ENCODE measurements around the gene MGMT. TPM values are rescaled to one million over a fixed set of nuclear protein-coding genes. Genes with fewer than 3 reads are reported as not detected.

Gene MGMT
- total RNA-seq, 1 experiment from 2014 or later: 9.4 TPM

DNA sequence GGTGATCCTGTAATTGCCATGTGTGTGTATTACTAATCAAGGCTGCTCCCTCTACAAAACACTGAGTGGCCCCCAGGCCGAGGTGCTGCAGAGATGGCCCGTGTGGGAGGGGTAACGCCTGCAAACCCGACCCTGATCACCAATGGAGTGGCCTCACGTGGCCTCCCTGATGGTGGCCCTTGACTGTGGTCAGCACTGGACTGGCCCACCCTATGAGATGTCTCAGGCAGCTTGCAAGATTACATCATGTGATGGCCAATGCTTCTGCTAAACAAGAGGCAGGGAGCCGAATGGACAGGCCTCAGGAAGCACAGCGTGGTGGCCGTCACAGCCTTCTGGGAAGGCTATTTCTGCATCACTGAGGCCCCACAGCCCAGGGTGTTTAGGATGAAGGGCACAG, 186.4 kb downstream of the MGMT start:
- no peak overlapping the region for H3K4me3 ChIP-seq
- H3K27ac ChIP-seq: no peak overlapping the region
- no peaks in the 10 kb centered on the region for H3K4me1 ChIP-seq (replicated peaks)
- H3K36me3 ChIP-seq: no peaks in the 10 kb centered on the region
- no peak for DNase-seq (ENCODE audit: low read depth in 1 of 2, low spot score in 2 of 2)
- H3K27me3 ChIP-seq (replicated peaks): no peaks in the 10 kb centered on the region
- H3K9me3 ChIP-seq (replicated peaks): peaks cover 4% of the 10 kb centered on the region

DNA sequence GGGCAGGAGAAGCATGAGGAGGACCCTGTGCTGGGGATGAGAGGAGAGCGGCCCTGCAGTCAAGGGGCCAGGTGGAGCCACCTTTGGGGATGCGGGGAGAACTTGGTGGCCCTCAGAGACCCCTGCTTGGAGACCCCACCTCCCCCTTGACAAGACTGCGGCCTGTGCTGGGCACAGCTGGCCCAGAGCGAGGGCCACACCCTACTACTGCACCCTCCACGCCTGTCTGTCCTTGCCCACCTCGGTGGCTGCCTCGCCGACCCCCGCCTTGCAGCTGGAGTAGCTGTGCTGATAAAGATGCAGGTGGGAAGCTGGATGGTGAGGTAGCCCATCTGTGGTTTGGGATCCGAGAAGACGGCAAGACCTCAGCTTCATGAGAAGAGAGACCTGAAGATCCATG, 186.8 kb downstream of the MGMT start:
- H3K4me3 ChIP-seq: no peak overlapping the region
- peaks cover 4% of the 10 kb centered on the region; the same call in 1 of the 2 replicates for H3K9me3 ChIP-seq (replicated peaks)
- DNase-seq (ENCODE audit: low read depth in 1 of 2, low spot score in 2 of 2): no peak
- H3K4me1 ChIP-seq (replicated peaks): no peaks in the 10 kb centered on the region
- H3K27me3 ChIP-seq (replicated peaks): no peaks in the 10 kb centered on the region
- no peak overlapping the region for H3K27ac ChIP-seq
- no peaks in the 10 kb centered on the region for H3K36me3 ChIP-seq

DNA sequence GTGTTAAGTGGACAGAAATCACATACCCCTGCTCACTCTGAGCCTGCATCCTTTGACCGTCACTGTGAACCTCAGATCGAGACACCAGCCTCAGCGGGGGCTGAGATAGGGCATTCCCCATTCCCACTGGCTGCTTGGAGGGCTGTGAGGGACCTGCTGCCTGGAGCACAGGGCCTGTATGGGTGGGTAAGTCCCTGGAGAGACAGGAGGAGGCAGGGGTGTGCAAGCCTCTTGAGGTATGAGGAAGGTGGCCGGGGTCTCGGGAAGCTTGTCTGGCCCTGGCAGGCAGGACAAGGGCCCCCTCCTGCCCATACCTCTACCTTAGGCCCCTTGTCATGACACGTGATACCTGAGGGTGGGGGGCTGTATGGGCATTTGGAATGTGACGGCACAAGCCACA, 187.4 kb downstream of the MGMT start:
- Histone ChIP-seq H3K36me3 (no peaks in the 10 kb centered on the region), H3K4me1 (replicated peaks) (no peaks in the 10 kb centered on the region), H3K4me3 (no peak overlapping the region), H3K9me3 (replicated peaks) (peaks cover 1% of the 10 kb centered on the region; the same call in 1 of the 2 replicates), H3K27ac (no peak overlapping the region), H3K27me3 (replicated peaks) (no peaks in the 10 kb centered on the region)
- no peak for DNase-seq (ENCODE audit: low read depth in 1 of 2, low spot score in 2 of 2)

DNA sequence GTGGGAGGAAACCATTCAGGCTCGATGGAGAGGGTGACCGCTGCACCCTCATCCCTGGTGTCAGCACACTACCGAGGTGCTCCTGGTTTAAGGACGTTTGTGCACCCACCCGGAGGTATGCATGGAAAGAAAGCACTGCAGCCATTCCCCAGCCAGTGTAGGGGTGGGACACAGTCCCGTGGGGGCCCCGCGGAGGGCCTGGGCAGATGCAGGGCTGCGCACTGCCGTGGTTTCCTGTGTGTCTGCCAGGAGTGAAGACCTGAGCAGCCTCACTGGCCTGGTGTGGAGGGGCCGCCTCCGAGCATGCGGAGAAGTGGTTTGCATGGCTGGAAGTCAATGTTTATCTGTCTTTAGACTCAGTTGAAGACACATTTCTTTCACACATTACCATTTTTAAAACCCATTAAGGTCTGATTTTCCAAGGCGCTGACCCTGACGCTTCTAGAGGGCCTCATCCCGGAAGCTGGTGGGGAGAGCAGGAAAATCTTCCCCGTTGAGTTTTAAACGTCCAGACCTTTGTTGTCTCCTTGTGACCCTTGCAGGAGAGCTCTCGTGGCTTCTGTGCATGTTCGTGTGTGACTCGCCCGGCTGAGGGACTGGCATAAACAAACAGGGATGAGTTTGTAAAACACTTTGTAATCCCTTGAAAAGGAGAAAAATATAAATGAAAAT, 188.1 kb downstream of the MGMT start:
- DNase-seq (ENCODE audit: low read depth in 1 of 2, low spot score in 2 of 2): no peak
- no peaks in the 10 kb centered on the region for H3K36me3 ChIP-seq
- H3K9me3 ChIP-seq (replicated peaks): no peaks in the 10 kb centered on the region
- H3K27ac ChIP-seq: no peak overlapping the region
- no peak overlapping the region for H3K4me3 ChIP-seq
- no peaks in the 10 kb centered on the region for H3K27me3 ChIP-seq (replicated peaks)
- H3K4me1 ChIP-seq (replicated peaks): no peaks in the 10 kb centered on the region

DNA sequence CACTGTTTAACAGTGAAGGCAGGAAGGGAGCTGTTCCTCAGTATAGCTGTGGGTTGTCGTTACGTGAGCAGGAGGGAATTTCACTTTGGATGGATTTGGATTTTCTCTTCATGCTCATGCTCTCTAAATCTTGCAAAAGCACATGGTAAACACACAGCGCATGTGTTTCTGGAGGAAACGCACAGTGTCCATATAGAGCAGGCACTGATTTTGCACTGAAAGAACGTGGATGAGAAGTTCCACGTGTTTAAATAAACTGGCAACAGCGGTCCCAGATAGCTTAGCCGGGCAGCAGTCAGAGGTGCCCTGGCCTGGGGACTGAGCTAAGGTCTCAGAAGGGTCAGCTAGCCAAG, 188.6 kb downstream of the MGMT start:
- Histone ChIP-seq H3K4me3 (no peak overlapping the region), H3K9me3 (replicated peaks) (no peaks in the 10 kb centered on the region), H3K27ac (no peak overlapping the region), H3K27me3 (replicated peaks) (no peaks in the 10 kb centered on the region), H3K4me1 (replicated peaks) (no peaks in the 10 kb centered on the region), H3K36me3 (no peaks in the 10 kb centered on the region)
- DNase-seq (ENCODE audit: low read depth in 1 of 2, low spot score in 2 of 2): no peak

DNA sequence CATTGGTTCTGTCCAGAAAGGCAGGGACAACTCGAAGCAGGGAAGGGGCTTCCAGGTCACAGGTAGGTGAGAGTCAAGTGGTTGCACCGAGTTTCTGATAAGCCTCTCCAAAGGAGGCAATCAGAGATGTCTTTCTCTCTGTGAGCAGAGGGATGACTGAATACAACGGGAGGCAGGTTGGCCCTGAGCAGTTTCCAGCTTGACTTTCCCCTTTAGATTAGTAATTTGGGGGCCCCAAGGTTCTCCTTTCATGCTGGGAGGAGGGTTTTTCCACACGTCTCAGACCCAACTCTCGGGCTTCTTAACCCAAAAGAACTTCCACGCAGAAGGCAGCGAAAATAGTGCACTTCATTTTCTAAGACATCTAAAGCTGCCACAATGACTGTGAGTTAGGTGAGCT, 189.6 kb downstream of the MGMT start:
- no peaks in the 10 kb centered on the region for H3K4me1 ChIP-seq (replicated peaks)
- no peak overlapping the region for H3K4me3 ChIP-seq
- no peak overlapping the region for H3K27ac ChIP-seq
- no peaks in the 10 kb centered on the region for H3K9me3 ChIP-seq (replicated peaks)
- H3K27me3 ChIP-seq (replicated peaks): no peaks in the 10 kb centered on the region
- no peaks in the 10 kb centered on the region for H3K36me3 ChIP-seq
- no peak for DNase-seq (ENCODE audit: low read depth in 1 of 2, low spot score in 2 of 2)

DNA sequence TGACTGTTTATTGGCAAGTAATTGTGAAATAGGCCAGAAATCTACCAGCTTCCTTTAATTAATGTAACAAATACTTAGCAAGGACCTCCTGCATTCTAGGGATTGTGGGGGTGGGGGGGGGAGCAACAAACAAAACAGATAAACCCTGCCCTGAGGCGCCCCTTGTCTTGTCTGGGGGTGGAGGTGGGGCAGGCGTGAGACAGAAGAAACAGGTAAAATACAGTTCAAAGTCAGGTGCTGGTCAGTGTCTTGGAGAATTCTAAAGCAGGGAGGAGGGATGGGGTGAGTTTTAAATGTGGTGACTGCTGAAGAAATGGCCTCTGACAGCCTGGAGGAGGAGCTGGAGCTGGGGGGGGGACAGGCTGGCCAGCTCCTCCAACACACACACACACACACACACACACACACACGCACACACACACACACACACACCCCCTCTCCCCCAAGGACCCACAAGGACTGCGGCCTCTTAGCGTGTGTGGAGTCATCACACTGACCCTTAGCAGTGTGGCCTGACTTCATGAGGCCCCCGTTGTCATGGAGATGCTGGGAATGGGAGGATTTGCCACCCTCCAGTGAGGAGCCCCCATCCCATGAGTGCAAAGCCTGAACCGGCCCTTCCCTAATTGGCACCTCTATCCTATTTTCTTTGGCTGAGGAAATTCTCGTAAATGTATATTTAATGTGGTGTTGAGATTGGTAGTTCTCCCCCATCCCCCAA, 190.4 kb downstream of the MGMT start:
- Histone ChIP-seq H3K4me3 (no peak overlapping the region), H3K4me1 (replicated peaks) (no peaks in the 10 kb centered on the region), H3K9me3 (replicated peaks) (peaks cover 5% of the 10 kb centered on the region; the same call in 1 of the 2 replicates), H3K27ac (no peak overlapping the region), H3K27me3 (replicated peaks) (no peaks in the 10 kb centered on the region), H3K36me3 (no peaks in the 10 kb centered on the region)
- no peak for DNase-seq (ENCODE audit: low read depth in 1 of 2, low spot score in 2 of 2)

DNA sequence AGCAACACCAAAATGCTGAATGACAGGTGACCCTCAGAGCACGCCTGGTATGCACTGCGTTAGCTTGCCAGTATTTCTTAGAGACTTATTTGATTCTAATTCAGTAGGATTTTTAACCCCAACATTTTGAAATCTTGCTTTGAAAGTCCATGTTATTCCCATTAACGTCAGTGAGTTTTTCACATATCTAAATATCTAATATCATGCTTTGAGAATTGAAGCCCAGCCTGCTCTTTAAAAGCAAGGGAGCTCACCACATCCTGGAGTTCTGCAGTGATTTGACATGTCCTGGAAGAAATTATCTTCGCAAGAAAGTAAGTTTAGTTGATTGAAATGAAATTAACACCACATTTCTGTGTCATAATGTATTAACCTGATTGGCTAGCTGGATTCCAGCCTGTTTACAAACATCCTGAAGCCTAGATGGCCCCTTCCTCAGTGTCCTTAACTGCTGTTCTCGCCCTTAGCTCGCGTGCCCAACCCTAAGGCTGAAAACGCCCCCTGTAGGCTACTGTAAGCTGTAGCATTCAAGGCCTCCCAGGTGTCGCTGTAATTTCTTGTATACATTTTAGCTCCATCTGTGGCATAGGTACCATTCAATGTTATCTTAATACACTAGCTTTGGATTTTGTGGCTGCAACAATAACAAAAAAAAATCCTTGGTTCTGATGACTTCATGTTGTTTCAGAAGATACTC, 191.5 kb downstream of the MGMT start:
- no peaks in the 10 kb centered on the region for H3K36me3 ChIP-seq
- H3K27me3 ChIP-seq (replicated peaks): no peaks in the 10 kb centered on the region
- no peak overlapping the region for H3K27ac ChIP-seq
- peaks cover 7% of the 10 kb centered on the region; the same call in 1 of the 2 replicates for H3K9me3 ChIP-seq (replicated peaks)
- no peak overlapping the region for H3K4me3 ChIP-seq
- no peaks in the 10 kb centered on the region for H3K4me1 ChIP-seq (replicated peaks)
- no peak for DNase-seq (ENCODE audit: low read depth in 1 of 2, low spot score in 2 of 2)

DNA sequence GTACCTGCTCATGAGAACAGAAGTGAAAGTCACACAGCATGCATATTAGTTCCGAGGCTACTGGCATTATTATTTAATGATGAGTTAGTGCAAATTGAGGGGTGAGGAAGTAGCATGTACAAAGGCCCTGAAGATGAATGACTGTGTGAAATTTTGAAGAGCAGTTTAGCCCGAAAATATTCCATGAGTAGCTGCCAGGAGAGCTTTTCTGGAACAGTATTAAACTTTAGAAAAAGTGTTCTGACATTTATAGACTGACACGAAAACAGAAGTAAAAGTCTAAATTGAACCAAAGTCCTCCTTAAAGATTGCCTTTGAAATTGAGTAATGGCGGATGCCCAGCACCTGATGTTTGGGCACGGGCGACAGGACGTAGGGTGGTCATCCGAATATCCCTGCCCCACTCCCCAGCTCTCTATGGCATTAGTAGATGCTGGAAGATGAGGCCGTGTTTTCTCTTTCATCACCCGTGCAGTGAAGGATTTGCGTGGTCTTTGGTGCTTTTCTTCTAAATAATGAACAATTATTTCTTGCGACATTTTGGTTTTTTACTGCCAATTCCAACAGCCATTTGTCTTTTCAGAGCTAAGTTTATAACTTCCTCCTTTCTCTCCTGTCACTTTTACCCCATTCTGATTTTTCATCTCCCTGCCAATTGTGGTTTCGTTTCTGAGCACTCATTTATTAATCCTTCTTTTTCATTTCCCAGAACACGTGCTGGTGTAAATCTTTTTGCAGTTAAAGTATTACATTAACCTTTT, 192.6 kb downstream of the MGMT start:
- Histone ChIP-seq H3K27me3 (replicated peaks) (no peaks in the 10 kb centered on the region), H3K36me3 (no peaks in the 10 kb centered on the region), H3K27ac (no peak overlapping the region), H3K9me3 (replicated peaks) (peaks cover 7% of the 10 kb centered on the region; the same call in 1 of the 2 replicates), H3K4me3 (no peak overlapping the region), H3K4me1 (replicated peaks) (no peaks in the 10 kb centered on the region)
- no peak for DNase-seq (ENCODE audit: low read depth in 1 of 2, low spot score in 2 of 2)

DNA sequence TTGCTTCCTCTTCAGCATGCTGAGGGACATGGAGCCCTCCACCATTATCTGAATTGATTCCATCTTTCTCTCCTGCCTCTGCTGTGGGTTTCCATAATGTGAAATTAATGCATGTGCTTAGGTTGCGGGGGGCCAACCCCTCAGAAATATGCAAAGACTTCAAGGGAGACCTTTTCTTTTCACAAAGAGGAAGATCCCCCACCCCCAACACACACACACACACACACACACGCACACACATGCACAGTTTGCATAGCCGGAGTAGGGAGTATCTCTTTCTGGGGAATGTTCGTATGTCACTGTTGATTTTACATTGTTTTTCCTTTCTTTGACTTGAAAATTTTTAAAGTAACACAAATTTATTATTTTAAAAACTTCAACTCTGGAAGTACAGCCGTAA, 193.5 kb downstream of the MGMT start:
- Histone ChIP-seq H3K27me3 (replicated peaks) (no peaks in the 10 kb centered on the region), H3K9me3 (replicated peaks) (peaks cover 11% of the 10 kb centered on the region), H3K27ac (no peak overlapping the region), H3K36me3 (no peaks in the 10 kb centered on the region), H3K4me3 (no peak overlapping the region), H3K4me1 (replicated peaks) (no peaks in the 10 kb centered on the region)
- DNase-seq (ENCODE audit: low read depth in 1 of 2, low spot score in 2 of 2): no peak

DNA sequence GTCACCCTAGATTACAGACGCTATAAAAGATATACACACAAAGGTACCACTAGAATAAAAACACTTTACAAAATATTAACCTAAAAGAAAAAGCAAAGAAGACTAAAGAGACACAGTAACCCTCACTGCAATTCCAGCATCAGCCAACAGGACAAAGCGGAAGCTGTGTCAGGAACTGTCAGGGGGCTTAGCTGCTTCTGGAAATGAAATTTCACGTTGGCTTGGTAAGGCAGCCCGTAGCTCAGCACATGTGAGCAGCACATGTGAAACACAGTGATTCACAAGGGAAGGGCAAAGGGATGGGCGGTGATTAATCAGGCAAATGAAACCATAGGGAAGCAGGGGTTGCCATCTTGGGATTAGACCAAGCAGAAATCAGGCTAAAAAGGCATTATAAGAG, 195.4 kb downstream of the MGMT start:
- DNase-seq (ENCODE audit: low read depth in 1 of 2, low spot score in 2 of 2): no peak

DNA sequence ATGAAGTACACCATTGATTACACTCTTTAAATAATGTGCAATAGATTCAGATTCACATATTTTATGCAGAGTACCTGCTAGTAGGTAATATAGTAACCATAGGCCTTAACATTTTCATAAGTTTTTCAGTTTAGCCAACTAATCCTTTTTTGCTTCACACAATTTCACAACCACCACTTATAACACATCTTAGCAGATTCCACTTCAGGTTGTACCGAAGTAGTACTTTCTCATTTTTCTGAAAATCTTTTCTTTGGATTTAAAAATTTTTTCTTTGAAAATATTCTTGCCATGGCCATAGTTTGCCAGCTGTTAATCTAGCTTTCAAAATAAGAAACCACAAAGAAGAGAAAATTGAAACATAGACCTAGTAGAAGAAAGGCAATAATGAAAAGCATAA, 203.1 kb downstream of the MGMT start:
- no peak overlapping the region for H3K4me3 ChIP-seq
- H3K9me3 ChIP-seq (replicated peaks): peaks cover 6% of the 10 kb centered on the region; the same call in 1 of the 2 replicates
- no peaks in the 10 kb centered on the region for H3K27me3 ChIP-seq (replicated peaks)
- no peak overlapping the region for H3K27ac ChIP-seq
- no peak for DNase-seq (ENCODE audit: low read depth in 1 of 2, low spot score in 2 of 2)
- H3K4me1 ChIP-seq (replicated peaks): no peaks in the 10 kb centered on the region
- H3K36me3 ChIP-seq: no peaks in the 10 kb centered on the region

More for the DNA sequence above, 195.4 kb downstream of the MGMT start:
- Histone ChIP-seq H3K9me3 (replicated peaks) (peaks cover 13% of the 10 kb centered on the region), H3K4me3 (no peak overlapping the region), H3K27me3 (replicated peaks) (no peaks in the 10 kb centered on the region), H3K4me1 (replicated peaks) (no peaks in the 10 kb centered on the region), H3K36me3 (no peaks in the 10 kb centered on the region), H3K27ac (no peak overlapping the region)

DNA sequence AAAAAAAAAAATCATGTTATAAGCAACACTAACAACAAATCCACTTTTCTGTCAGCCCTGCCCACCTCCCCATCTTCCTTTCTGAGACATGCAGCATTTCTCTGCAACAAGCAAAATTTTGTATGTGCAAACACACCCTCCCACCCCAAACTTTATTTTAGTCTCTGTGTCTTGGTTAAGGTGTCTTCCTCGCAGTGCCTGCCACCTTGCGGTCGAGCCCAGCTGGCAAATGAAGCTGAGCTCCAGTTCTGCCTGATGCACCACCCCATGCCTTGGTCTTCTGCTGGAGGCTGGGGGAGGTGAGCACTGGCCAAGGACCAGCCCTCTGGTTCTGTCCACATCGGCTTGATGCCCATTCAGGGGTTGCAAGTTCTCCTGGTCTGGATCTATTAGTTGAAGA, 206.3 kb downstream of the MGMT start:
- Histone ChIP-seq H3K27ac (no peak overlapping the region), H3K27me3 (replicated peaks) (no peaks in the 10 kb centered on the region), H3K36me3 (no peaks in the 10 kb centered on the region), H3K9me3 (replicated peaks) (0 out of 2 replicates have a peak, but pooled peaks cover 3% of the 10 kb centered on the region), H3K4me3 (no peak overlapping the region), H3K4me1 (replicated peaks) (no peaks in the 10 kb centered on the region)
- no peak for DNase-seq (ENCODE audit: low read depth in 1 of 2, low spot score in 2 of 2)

All from SJSA1 (cell line).